ENCODE results near the gene PNPLA3. TPM values are rescaled to one million over a fixed set of nuclear protein-coding genes. Genes with fewer than 3 reads are reported as not detected.

The PNPLA3 gene
- total and polyA plus RNA-seq, 7 donors = 1.3 TPM; not detected in 6

DNA sequence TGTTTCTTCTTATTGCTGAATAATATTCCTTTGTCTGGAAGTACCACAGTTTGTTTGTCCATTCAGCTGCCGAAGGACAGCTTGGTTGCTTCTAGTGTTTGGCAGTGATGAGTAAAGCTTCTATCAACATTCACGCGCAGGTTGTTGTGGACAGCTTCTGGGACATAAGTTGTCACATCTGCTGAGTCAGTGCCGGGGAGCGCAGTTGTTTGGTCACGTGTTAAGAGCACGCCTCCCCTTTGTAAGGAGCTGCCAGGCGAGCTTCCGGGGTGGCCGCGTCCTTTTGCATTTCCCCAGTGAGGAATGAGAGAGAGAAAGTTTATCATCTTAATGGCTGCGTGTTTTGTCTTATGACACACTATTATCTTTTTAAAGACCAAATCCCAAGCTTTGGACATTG, 61.9 kb downstream of the PNPLA3 start:
- intact Hi-C loops (cut with DNase I) = no loop called here
- 88 to 89% methylated on average over 12 of the region's 12 CpGs for WGBS, 2 donors
- no peak overlapping the region for H3K27ac ChIP-seq
- peaks cover 28 to 96% (median 38%) of the 10 kb centered on the region in 4 donors for H3K36me3 ChIP-seq
- no peak for TF ChIP-seq POLR2AphosphoS5 (IDR thresholded peaks at IDR 0.05)
- TF ChIP-seq EP300 (IDR thresholded peaks at IDR 0.05) = no peak
- no peak for TF ChIP-seq POLR2A (IDR thresholded peaks at IDR 0.05)
- TF ChIP-seq CTCF (IDR thresholded peaks at IDR 0.05) = no peak
- no peak overlapping the region for H3K4me3 ChIP-seq
- no peaks in the 10 kb centered on the region for H3K9me3 ChIP-seq
- no peaks in the 10 kb centered on the region for H3K4me1 ChIP-seq
- no peaks in the 10 kb centered on the region for H3K27me3 ChIP-seq
- no peak for DNase-seq

DNA sequence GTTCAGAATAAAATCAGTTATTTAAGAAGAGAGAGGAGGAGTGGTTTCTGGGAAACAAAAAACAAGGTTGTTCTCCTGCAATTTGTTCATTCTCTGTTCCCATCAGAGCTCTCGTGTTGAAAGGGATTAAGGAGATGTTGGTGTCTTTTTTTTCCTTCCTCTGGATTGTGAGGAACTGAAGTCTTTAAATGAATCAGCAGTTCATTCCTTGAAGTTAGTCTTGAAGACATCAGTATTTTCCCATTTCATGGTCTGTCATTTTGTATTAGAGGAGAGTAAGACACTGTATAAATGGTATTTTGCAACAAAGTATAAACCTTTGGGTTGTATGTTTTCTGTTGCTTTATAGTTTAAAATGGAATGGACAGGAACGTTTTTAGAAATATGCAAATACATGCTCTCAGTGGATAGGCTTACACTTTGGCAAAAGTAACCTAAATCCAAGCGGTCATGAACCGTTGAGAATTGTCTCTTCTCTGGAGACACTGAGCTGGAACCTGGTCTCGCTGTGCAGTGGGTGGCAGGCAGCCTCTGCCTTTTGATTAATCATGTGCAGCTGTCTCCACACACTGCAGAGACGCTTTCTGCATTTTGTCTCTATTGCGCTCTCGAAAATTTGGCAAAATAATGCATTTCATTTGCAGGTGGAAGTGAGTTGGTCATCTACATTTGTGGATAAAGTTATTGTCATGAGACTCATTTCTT, 64.7 kb downstream of the PNPLA3 start:
- DNase-seq = peak; percentile 29
- intact Hi-C loops (cut with DNase I) = no loop called here
- WGBS, 2 donors = 85 to 87% methylated on average over 8 of the region's 8 CpGs
- no peak overlapping the region for H3K4me3 ChIP-seq
- H3K27ac ChIP-seq = no peak overlapping the region
- H3K36me3 ChIP-seq = peaks cover 30 to 92% (median 46%) of the 10 kb centered on the region in 4 donors
- TF ChIP-seq EP300 (IDR thresholded peaks at IDR 0.05) = no peak
- no peak for TF ChIP-seq POLR2A (IDR thresholded peaks at IDR 0.05)
- no peak for TF ChIP-seq POLR2AphosphoS5 (IDR thresholded peaks at IDR 0.05)
- no peak for TF ChIP-seq CTCF (IDR thresholded peaks at IDR 0.05)
- H3K27me3 ChIP-seq = no peaks in the 10 kb centered on the region
- H3K4me1 ChIP-seq = peaks cover 0 to 5% (median 0%) of the 10 kb centered on the region in 4 donors
- H3K9me3 ChIP-seq = no peaks in the 10 kb centered on the region

DNA sequence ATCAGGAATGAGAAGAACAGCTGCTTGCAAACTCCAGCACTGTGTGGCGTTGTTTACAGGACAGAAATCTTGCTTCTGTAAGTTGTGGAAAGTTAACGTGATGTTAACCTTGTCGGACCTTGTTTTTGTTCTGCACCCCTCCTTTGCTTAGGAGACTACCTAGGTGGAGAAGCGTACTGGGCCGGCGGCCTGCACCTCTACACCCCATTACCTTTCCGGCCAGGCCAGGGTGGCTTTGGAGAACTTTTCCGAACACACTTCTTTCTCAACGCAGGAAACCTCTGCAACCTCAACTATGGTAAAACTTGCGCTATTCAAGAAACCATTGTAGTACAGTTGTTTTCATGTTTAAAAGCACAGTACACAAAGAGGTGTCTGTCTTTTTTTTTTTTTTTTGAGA, 65.4 kb downstream of the PNPLA3 start:
- peaks cover 30 to 89% (median 42%) of the 10 kb centered on the region in 4 donors for H3K36me3 ChIP-seq
- intact Hi-C loops (cut with DNase I) = no loop called here
- no peak for TF ChIP-seq EP300 (IDR thresholded peaks at IDR 0.05)
- no peak for TF ChIP-seq CTCF (IDR thresholded peaks at IDR 0.05)
- no peak overlapping the region for H3K27ac ChIP-seq
- peak; percentile 15 for DNase-seq
- WGBS, 2 donors = 95 to 97% methylated on average over 10 of the region's 10 CpGs
- H3K4me3 ChIP-seq = no peak overlapping the region
- peaks cover 0 to 8% (median 0%) of the 10 kb centered on the region in 4 donors for H3K4me1 ChIP-seq
- H3K9me3 ChIP-seq = no peaks in the 10 kb centered on the region
- H3K27me3 ChIP-seq = no peaks in the 10 kb centered on the region

DNA sequence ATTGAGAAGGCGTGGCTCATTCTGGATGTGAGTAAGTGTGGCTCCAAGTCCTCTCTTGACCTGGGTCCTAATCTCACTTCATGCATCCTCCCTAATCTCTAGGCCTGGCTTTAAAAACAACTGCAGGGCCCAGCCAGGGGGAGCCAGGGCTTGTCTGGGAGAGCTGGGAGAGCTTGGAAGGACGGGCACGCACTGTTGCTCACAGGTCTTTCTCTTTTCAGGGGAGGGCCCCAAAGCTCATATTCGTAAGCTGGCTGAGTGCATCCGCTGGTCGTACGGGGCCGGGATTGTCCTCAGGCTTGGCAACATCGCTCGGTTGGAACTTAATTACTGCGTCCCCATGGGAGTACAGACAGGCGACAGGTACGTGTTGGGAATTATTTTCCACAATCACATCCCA, 66.4 kb downstream of the PNPLA3 start:
- Histone ChIP-seq H3K9me3 (no peaks in the 10 kb centered on the region), H3K4me1 (peaks cover 0 to 8% (median 0%) of the 10 kb centered on the region in 4 donors), H3K4me3 (no peak overlapping the region), H3K27me3 (no peaks in the 10 kb centered on the region), H3K36me3 (peaks cover 28 to 89% (median 34%) of the 10 kb centered on the region in 4 donors), H3K27ac (no peak overlapping the region)
- peak; percentile 44 for DNase-seq
- intact Hi-C loops (cut with DNase I) = loop anchor here (5.0 to 10.0 kb wide), 2 partner anchors 97 to 335 kb away; no protein-coding TSS in a partner anchor
- 87 to 94% methylated on average over 13 of the region's 13 CpGs for WGBS, 2 donors
- TF ChIP-seq POLR2AphosphoS5 (IDR thresholded peaks at IDR 0.05) (no peak), CTCF (IDR thresholded peaks at IDR 0.05) (no peak), POLR2A (IDR thresholded peaks at IDR 0.05) (no peak), EP300 (IDR thresholded peaks at IDR 0.05) (no peak)
